ENCODE measurements around the gene LLGL2. TPM values are rescaled to one million over a fixed set of nuclear protein-coding genes. Genes with fewer than 3 reads are reported as not detected.
"Not testable (repeated sequence)": the region's sequence is repeated elsewhere in the genome, so short reads cannot be mapped to it uniquely, and the experiment has no call there.

Gene LLGL2
- total RNA-seq, 2 donors from 2014 or later = 6.4 to 6.8 TPM

DNA sequence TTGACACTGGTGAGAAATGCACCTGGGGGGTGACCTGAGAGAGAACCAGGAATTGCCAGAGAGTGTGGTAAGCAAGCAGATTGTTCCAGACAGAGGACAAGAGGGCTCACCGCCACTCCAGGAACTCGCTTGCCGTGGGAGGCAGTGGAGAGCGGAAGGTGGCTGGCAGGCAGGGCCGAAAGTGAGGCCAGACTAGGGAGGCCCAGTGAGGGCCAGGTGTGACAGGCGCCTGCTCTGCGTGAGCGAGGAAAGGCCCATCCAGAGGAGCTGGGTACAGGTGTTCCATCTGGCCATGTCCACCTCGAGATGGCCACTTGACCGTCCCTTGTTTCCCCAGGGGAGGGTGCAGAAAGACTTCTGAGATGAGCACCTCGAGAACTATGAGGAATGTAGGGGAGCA, 50.2 kb downstream of the LLGL2 start:
- DNase-seq (ENCODE audit: low spot score) = no peak
- intact Hi-C loops (cut with DNase I) = no loop called here

DNA sequence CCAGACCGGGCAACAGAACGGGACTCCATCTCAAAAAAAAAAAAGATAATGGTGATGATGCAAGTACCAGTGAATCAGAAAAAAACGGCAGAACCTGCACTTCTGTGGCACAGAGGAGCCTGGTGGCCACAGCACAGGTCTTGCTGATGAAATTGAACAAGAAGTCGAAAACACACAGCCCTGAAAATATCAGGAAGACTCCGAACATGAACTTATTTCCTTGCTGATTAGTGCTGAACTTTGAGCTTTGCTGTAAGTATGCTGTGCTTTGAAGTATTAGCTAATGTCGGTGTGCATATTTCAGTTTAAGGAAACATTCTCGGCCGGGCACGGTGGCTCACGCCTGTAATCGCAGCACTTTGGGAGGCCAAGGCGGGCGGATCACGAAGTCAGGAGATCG, 51.2 kb downstream of the LLGL2 start:
- intact Hi-C loops (cut with DNase I) = no loop called here
- no peak for DNase-seq (ENCODE audit: low spot score)

DNA sequence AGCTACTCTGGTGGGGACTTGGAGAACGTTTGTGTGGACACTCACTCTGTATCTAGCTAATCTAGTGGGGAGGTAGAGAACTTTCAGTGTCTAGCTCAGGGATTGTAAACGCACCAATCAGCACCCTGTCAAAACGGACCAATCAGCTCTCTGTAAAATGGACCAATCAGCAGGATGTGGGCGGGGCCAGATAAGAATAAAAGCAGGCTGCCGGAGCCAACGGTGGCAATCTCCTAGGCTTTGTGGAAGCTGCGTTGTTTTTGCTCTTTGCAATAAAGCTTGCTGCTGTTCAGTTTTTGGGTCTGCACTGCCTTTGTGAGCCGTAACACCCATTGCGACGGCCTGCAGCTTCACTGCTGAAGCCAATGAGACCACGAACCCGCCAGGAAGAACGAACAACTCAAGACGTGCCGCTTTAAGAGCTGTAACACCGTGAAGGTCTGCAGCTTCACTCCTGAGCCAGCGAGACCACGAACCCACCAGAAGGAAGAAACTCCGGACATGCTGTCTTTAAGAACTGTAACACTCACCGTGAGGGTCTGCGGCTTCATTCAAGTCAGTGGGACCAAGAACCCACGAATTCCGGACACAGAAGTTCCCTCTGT, 55.7 kb downstream of the LLGL2 start:
- intact Hi-C loops (cut with DNase I) = loop anchor here in 1 of 2 donors (10.0 kb wide), 1 partner anchor 156 kb away; no protein-coding TSS in a partner anchor

GRCh38 chr17:75583197-75583596, 57.7 kb downstream of the LLGL2 start:
- intact Hi-C loops (cut with DNase I) = loop anchor here in 1 of 2 donors (10.0 kb wide), 1 partner anchor 158 kb away; no protein-coding TSS in a partner anchor

More for the DNA sequence above, 55.7 kb downstream of the LLGL2 start:
- not testable (repeated sequence) for DNase-seq (ENCODE audit: low spot score)

DNA sequence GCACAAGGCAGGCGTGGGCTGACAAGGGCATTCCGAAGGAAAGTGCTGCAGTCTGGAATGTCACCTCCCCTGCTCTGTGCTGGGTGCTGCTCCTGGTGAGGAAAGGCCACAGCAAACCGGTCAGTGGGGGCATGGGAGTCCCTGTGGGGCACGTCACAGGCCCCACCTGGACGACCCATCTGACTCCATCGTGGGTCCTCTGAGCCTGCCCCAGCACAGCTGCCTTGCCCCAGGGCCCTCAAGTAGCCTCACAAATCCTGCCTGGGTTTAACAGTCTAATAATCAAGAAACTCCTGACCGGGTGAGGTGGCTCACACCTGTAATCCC, 59.3 kb downstream of the LLGL2 start:
- no peak for DNase-seq (ENCODE audit: low spot score)
- intact Hi-C loops (cut with DNase I) = loop anchor here (5.0 to 10.0 kb wide), 3 partner anchors 68 to 168 kb away; partner anchors contain the start of genes CASKIN2 (in 1 of the 2) and TSEN54 (in 1 of the 2)

More at GRCh38 chr17:75583197-75583596, 57.7 kb downstream of the LLGL2 start:
- not testable (repeated sequence) for DNase-seq (ENCODE audit: low spot score)

- intact Hi-C loops (cut with DNase I) = loop anchor here (5.0 to 10.0 kb wide), 3 partner anchors 71 to 171 kb away; partner anchors contain the start of genes CASKIN2 (in 1 of the 2) and TSEN54 (in 1 of the 2)
- DNase-seq (ENCODE audit: low spot score) = peak; percentile 93
These were observed 62.4 kb downstream of the LLGL2 start, which contains the start of gene MYO15B for GRCh38 chr17:75587675-75588595. MYO15B (plus strand) TSS chr17:75587800; CDS start chr17:75588058, 258 bp downstream.

- intact Hi-C loops (cut with DNase I) = loop anchor here (5.0 to 10.0 kb wide), 3 partner anchors 71 to 171 kb away; partner anchors contain the start of genes CASKIN2 (in 1 of the 2) and TSEN54 (in 1 of the 2)
- DNase-seq (ENCODE audit: low spot score) = no peak
These were observed 63.1 kb downstream of the LLGL2 start for GRCh38 chr17:75588596-75589011.

DNA sequence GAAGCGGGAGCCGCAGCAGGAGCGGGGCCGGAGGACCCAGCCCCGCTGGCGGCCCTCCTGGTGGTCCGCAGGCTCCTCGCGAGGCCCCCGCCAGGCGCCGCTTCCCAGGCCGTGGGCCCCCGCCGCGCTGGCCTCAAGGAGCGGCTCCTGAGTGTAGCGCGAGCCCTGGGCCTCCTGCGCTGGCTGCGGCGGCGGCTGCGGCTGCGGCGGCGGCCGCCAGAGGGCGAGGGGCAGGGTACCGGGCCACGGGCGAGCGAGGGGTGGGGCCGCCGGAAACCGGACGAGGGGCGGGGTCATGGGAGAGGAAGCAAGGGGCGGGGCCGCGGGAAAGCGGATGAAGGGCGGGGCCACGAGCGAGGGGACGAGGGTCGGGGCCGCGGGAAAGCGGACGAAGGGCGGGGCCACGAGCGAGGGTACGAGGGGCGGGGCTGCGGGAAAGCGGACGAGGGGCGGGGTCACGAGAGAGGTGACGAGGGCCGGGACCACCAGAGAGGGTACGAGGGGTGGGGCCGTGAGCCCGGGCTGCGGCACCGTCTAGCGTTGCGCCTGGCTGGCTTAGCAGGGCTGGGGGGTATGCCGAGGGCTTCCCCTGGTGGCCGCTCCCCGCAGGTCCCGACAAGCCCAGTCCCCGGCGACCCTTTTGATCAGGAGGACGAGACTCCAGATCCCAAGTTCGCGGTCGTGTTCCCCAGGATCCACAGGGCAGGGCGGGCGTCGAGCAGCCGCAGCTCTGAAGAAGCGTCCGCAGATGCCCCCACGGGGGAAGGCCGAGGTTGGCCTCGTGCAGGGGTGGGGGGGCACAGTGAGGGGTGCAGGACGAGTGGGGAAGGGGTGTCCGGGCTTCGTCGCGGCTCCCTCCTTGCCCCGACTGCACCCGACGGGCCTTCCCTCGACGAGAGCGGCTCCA, 63.8 kb downstream of the LLGL2 start:
- intact Hi-C loops (cut with DNase I) = loop anchor here (5.0 to 10.0 kb wide), 3 partner anchors 72 to 172 kb away; partner anchors contain the start of genes CASKIN2 (in 1 of the 2) and TSEN54 (in 1 of the 2)
- DNase-seq (ENCODE audit: low spot score) = peak; percentile 99

GRCh38 chr17:75589919-75590303, 64.4 kb downstream of the LLGL2 start:
- no peak for DNase-seq (ENCODE audit: low spot score)
- intact Hi-C loops (cut with DNase I) = loop anchor here (5.0 to 10.0 kb wide), 3 partner anchors 73 to 173 kb away; partner anchors contain the start of genes CASKIN2 (in 1 of the 2) and TSEN54 (in 1 of the 2)

GRCh38 chr17:75590314-75590761, 64.8 kb downstream of the LLGL2 start:
- DNase-seq (ENCODE audit: low spot score) = no peak
- intact Hi-C loops (cut with DNase I) = no loop called here

DNA sequence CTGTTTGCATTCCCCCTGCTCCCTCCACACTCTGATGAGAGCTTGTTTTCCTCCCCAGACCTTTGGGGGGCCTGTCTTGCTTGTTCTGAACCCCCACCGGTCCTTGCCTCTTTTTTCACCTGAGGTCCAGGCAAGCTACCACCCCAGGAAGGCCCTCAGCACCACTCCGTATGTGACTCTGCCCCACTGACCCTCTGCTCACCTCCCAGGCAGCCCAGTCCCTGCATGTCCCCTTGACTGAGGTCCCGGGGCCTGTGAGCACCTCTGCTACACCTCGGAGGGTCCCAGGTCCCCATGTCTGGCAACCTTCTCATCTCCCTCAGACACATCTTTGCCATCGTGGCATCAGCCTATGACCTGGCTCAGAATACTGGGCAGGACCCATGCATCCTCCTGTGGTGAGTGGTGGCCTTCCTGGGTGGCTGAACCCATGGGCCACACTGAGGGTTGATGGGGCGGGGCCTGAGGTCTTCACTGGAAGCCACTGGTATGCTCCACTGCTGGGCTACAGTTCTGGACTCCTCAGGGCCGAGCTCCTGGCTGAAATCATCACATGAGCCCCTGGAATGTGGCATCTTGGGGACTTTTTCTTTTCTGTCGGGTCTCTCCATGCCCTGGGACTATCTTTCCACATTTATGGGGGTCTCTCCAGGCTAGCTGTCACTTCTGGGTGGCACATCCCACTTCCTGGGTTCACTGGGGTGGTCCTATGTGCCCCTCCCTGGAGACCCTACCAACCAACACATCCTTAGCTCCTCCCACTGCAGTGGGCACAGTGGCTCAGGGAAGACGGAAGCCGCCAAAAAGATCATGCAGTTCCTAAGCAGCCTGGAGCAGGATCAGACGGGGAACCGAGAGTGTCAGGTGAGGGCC, 65.6 kb downstream of the LLGL2 start:
- intact Hi-C loops (cut with DNase I) = no loop called here
- DNase-seq (ENCODE audit: low spot score) = no peak

- no peak for DNase-seq (ENCODE audit: low spot score)
- intact Hi-C loops (cut with DNase I) = no loop called here
These were observed 66.3 kb downstream of the LLGL2 start for GRCh38 chr17:75591722-75592302.

DNA sequence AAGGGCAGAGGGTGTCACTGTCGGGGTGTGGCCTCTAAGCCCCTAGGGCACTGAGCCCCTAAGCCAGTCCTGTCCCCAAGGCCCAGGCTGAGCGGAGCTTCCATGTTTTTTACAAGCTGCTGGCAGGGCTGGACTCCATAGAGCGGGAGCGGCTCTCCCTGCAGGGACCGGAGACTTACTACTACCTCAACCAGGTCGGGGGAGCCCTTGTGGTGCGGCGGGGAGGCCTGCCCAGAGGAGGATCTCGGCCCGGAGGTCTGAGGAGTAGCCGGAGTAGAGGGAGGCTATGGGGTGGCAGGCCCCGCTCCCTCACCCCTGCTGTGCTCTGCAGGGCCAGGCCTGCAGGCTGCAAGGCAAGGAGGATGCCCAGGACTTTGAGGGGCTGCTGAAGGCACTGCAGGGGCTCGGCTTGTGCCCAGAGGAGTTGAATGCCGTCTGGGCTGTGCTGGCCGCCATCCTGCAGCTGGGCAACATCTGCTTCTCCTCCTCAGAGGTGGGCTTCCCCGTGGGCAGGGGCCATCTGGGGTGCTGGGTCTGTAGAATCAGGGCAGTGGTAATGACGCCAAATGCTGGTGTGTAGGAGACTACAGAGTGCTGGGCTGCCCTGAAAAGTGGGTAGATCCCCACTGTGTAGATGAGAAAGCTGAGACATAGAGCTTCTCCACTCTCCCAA, 67.0 kb downstream of the LLGL2 start:
- intact Hi-C loops (cut with DNase I) = no loop called here
- no peak for DNase-seq (ENCODE audit: low spot score)

DNA sequence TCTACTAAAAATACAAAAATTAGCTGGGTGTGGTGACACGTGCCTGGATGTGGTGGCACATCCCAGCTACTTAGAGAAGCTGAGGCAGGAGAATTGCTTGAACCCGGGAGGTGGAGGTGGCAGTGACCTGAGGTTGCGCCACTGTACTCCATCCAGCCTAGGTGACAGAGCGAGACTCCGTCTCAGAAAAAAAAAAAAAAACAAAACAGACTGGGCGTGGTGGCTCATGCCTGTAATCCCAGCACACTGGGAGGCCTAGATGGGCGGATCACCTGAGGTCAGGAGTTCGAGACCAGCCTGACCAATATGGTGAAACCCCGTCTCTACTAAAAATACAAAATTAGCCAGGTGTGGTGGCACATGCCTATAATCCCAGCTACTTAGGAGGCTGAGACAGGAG, 67.9 kb downstream of the LLGL2 start:
- intact Hi-C loops (cut with DNase I); DNase-seq (ENCODE audit: low spot score): not testable (repeated sequence)

DNA sequence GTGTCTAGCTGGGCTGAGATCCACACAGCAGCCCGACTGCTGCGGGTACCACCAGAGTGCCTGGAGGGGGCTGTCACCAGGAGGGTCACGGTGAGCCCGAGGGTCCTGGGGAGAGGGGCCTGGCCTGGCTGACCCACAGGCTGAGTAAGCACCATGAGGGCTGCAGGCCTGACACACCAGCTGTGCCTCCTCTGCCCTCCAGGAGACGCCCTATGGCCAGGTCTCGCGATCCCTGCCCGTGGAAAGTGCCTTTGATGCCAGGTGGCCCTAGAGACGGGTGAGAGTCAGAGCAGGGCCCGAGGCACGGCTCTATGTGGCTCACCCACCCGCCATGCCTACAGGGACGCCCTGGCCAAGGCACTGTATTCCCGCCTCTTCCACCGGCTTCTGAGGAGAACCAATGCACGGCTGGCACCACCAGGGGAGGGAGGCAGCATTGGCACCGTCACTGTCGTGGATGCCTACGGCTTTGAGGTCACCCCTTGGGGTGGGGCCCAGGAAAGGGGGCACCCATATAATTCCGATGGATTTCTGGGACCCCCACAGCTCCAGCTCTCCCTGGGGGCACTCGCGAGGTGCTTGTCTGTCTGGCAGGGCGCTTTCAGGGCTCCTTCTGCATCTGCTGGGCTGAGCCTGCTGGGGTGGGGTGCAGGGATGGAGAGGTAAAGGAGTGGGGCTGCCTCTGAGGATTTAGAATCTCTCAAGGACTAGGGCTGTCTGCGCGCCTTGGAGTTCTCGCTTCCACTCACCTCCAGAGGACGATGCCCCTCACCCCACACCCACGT, 69.2 kb downstream of the LLGL2 start:
- intact Hi-C loops (cut with DNase I) = no loop called here
- DNase-seq (ENCODE audit: low spot score) = no peak

GRCh38 chr17:75595284-75595919, 69.9 kb downstream of the LLGL2 start:
- no peak for DNase-seq (ENCODE audit: low spot score)
- intact Hi-C loops (cut with DNase I) = no loop called here

Measured in posterior vena cava (tissue), 2 donors.